Fibroblast of lung (primary cell): ENCODE data around the gene CPZ.

Experiments
- CTCF ChIP-seq, 2 donors: IDR thresholded peaks in 1 of 2; conservative IDR thresholded peaks in 1 of 2; 1 replicate in 1 of 2; 2 replicates in 1 of 2; pipeline ENCODE4 v1.5.1; 2011 to 2012; ENCODE audit warnings: low read length in 2 of 2, control low read depth in 1 of 2, inconsistent platforms in 1 of 2, low read depth in 1 of 2, mild to moderate bottlenecking in 1 of 2
- EZH2 ChIP-seq: IDR thresholded peaks from 2 replicates; pipeline ENCODE4 v1.5.1; 2012; ENCODE audit warnings: low read length, control low read depth, mild to moderate bottlenecking; ENCODE audit errors: missing control alignments

- TF ChIP-seq CTCF (conservative IDR thresholded peaks at IDR 0.05 in 1 of 2, IDR thresholded peaks at IDR 0.05 in 1 of 2; ENCODE audit: low read depth in 1 of 2, low read length in 2 of 2) (no peak), EZH2 (no peak)
These were observed 38.6 kb upstream of the CPZ start for GRCh38 chr4:8553991-8554405.
